ENCODE data around the gene MACF1.

GRCh38 chr1:39266269-39266668 is 61.8 kb downstream of the MACF1 start:
- TF ChIP-seq, protein P1, sequence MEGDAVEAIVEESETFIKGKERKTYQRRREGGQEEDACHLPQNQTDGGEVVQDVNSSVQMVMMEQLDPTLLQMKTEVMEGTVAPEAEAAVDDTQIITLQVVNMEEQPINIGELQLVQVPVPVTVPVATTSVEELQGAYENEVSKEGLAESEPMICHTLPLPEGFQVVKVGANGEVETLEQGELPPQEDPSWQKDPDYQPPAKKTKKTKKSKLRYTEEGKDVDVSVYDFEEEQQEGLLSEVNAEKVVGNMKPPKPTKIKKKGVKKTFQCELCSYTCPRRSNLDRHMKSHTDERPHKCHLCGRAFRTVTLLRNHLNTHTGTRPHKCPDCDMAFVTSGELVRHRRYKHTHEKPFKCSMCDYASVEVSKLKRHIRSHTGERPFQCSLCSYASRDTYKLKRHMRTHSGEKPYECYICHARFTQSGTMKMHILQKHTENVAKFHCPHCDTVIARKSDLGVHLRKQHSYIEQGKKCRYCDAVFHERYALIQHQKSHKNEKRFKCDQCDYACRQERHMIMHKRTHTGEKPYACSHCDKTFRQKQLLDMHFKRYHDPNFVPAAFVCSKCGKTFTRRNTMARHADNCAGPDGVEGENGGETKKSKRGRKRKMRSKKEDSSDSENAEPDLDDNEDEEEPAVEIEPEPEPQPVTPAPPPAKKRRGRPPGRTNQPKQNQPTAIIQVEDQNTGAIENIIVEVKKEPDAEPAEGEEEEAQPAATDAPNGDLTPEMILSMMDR (IDR thresholded peaks at IDR 0.05), result no peak
- TF ChIP-seq POLR2A (IDR thresholded peaks at IDR 0.05) (no peak), POLR2AphosphoS5 (IDR thresholded peaks at IDR 0.05) (no peak)
